Measurements from ENCODE around the gene TEX55. TPM values are rescaled to one million over a fixed set of nuclear protein-coding genes. Genes with fewer than 3 reads are reported as not detected.

Gene TEX55
- total RNA-seq, 4 donors from 2014 or later = not detected

GRCh38 chr3:119187266-119187665 lies 41.3 kb downstream of the TEX55 start:
- Histone ChIP-seq H3K9me3 (no peaks in the 10 kb centered on the region), H3K27ac (no peak overlapping the region), H3K4me3 (no peak overlapping the region), H3K27me3 (no peaks in the 10 kb centered on the region), H3K36me3 (no peaks in the 10 kb centered on the region), H3K4me1 (no peaks in the 10 kb centered on the region)
- intact Hi-C loops (cut with DNase I) = no loop called here
- no peak for DNase-seq
- TF ChIP-seq POLR2A (IDR thresholded peaks at IDR 0.05) (no peak), CTCF (IDR thresholded peaks at IDR 0.05) (no peak)

GRCh38 chr3:119191800-119192199 lies 45.8 kb downstream of the TEX55 start:
- Histone ChIP-seq H3K27me3 (no peaks in the 10 kb centered on the region), H3K4me1 (no peaks in the 10 kb centered on the region), H3K4me3 (no peak overlapping the region), H3K36me3 (no peaks in the 10 kb centered on the region), H3K27ac (no peak overlapping the region), H3K9me3 (no peaks in the 10 kb centered on the region)
- no peak for DNase-seq
- intact Hi-C loops (cut with DNase I) = no loop called here
- WGBS, 2 donors = 74 to 80% methylated on average over 1 of the region's 1 CpG
- no peak for TF ChIP-seq POLR2A (IDR thresholded peaks at IDR 0.05)
- no peak for TF ChIP-seq CTCF (IDR thresholded peaks at IDR 0.05)

- intact Hi-C loops (cut with DNase I) = no loop called here
- H3K9me3 ChIP-seq = no peaks in the 10 kb centered on the region
- no peak for DNase-seq
- H3K4me1 ChIP-seq = no peaks in the 10 kb centered on the region
- H3K36me3 ChIP-seq = no peaks in the 10 kb centered on the region
- H3K27ac ChIP-seq = no peak overlapping the region
- 83 to 85% methylated on average over 7 of the region's 7 CpGs for WGBS, 2 donors
- H3K4me3 ChIP-seq = no peak overlapping the region
- H3K27me3 ChIP-seq = no peaks in the 10 kb centered on the region
- no peak for TF ChIP-seq CTCF (IDR thresholded peaks at IDR 0.05)
- no peak for TF ChIP-seq POLR2A (IDR thresholded peaks at IDR 0.05)
These were observed 48.5 kb downstream of the TEX55 start for GRCh38 chr3:119194237-119195150.

GRCh38 chr3:119195151-119195476 lies 49.1 kb downstream of the TEX55 start:
- no peak overlapping the region for H3K27ac ChIP-seq
- no peaks in the 10 kb centered on the region for H3K27me3 ChIP-seq
- intact Hi-C loops (cut with DNase I) = no loop called here
- no peaks in the 10 kb centered on the region for H3K9me3 ChIP-seq
- DNase-seq = no peak
- WGBS, 2 donors = 33 to 83% methylated on average over 1 of the region's 1 CpG
- TF ChIP-seq POLR2A (IDR thresholded peaks at IDR 0.05) (no peak), CTCF (IDR thresholded peaks at IDR 0.05) (no peak)
- no peak overlapping the region for H3K4me3 ChIP-seq
- H3K4me1 ChIP-seq = no peaks in the 10 kb centered on the region
- H3K36me3 ChIP-seq = no peaks in the 10 kb centered on the region

GRCh38 chr3:119195911-119196310 lies 49.9 kb downstream of the TEX55 start:
- H3K27me3 ChIP-seq = no peaks in the 10 kb centered on the region
- intact Hi-C loops (cut with DNase I) = no loop called here
- no peak for TF ChIP-seq POLR2A (IDR thresholded peaks at IDR 0.05)
- TF ChIP-seq CTCF (IDR thresholded peaks at IDR 0.05) = no peak
- WGBS, 2 donors = 68 to 69% methylated on average over 1 of the region's 1 CpG
- no peak for DNase-seq
- H3K27ac ChIP-seq = no peak overlapping the region
- H3K4me1 ChIP-seq = no peaks in the 10 kb centered on the region
- no peaks in the 10 kb centered on the region for H3K9me3 ChIP-seq
- no peaks in the 10 kb centered on the region for H3K36me3 ChIP-seq
- no peak overlapping the region for H3K4me3 ChIP-seq

Other genes with a start within 250 kb of the TEX55 start
- 1 to 10 TPM in 1 of 4 donors, under 1 TPM in 3; 0.09 to 8.8 (median 0.47) TPM for gene IGSF11, start 111.3 kb upstream of the TEX55 start, total RNA-seq
- gene UPK1B, start 27.4 kb downstream of the TEX55 start, total RNA-seq = 1 to 10 TPM in 3 of 4 donors, under 1 TPM in 1; 0.26 to 5.9 (median 2.6) TPM
- gene B4GALT4, start 94.7 kb downstream of the TEX55 start, total RNA-seq = 10 to 100 TPM; 12.8 to 21.6 (median 15.9) TPM
- gene ARHGAP31, start 148.2 kb downstream of the TEX55 start, total RNA-seq = 1 to 10 TPM; 2.7 to 9.3 (median 7.6) TPM

All from esophagus squamous epithelium (tissue), 5 donors.